NAMALWA (cell line): ENCODE measurements around the gene ARHGAP45.
A peak's percentile ranks its signal among the peaks of the same experiment; 100 is the strongest.

ENCODE experiments used
- DNase-seq: peaks from one replicate; pipeline ENCODE4 v3.0.0-alpha.2; 2015; ENCODE audit warnings: low spot score

ARHGAP45 gene

GRCh38 chr19:1055028-1055425 lies 11.9 kb upstream of the ARHGAP45 start:
- DNase-seq = no peak

GRCh38 chr19:1055886-1056620 lies 10.9 kb upstream of the ARHGAP45 start:
- DNase-seq = no peak

GRCh38 chr19:1057176-1057855 lies 9.7 kb upstream of the ARHGAP45 start:
- DNase-seq = peak; percentile 52

- peak; percentile 11 for DNase-seq
These were observed 8.9 kb upstream of the ARHGAP45 start for GRCh38 chr19:1058112-1058511.

GRCh38 chr19:1060689-1061088 lies 6.3 kb upstream of the ARHGAP45 start:
- DNase-seq = no peak

GRCh38 chr19:1061987-1062386 lies 5.0 kb upstream of the ARHGAP45 start:
- DNase-seq = no peak

- DNase-seq = no peak
These were observed 4.5 kb upstream of the ARHGAP45 start for GRCh38 chr19:1062387-1063029.

- DNase-seq = peak; percentile 96
These were observed 3.7 kb upstream of the ARHGAP45 start for GRCh38 chr19:1063030-1063908.

- DNase-seq = peak; percentile 45
These were observed 2.9 kb upstream of the ARHGAP45 start for GRCh38 chr19:1063909-1064660.

- peak; percentile 66 for DNase-seq
These were observed 2.0 kb upstream of the ARHGAP45 start for GRCh38 chr19:1064661-1065605.

- DNase-seq = no peak
These were observed 1.3 kb upstream of the ARHGAP45 start for GRCh38 chr19:1065606-1066109.

GRCh38 chr19:1066251-1066747 lies 668 bp upstream of the ARHGAP45 start:
- DNase-seq = no peak

- no peak for DNase-seq
These were observed 482 bp downstream of the ARHGAP45 start for GRCh38 chr19:1067341-1067957.

- DNase-seq = peak; percentile 55
These were observed 1.3 kb downstream of the ARHGAP45 start for GRCh38 chr19:1068009-1069001.

- peak; percentile 76 for DNase-seq
These were observed 2.2 kb downstream of the ARHGAP45 start for GRCh38 chr19:1069009-1069779.

GRCh38 chr19:1070576-1070930 lies 3.6 kb downstream of the ARHGAP45 start:
- DNase-seq = no peak
